Bronchial epithelial cell (primary cell): ENCODE measurements around the gene SNAP23. TPM values are rescaled to one million over a fixed set of nuclear protein-coding genes. Genes with fewer than 3 reads are reported as not detected.
A peak's percentile ranks its signal among the peaks of the same experiment; 100 is the strongest.
"Not testable (repeated sequence)": the region's sequence is repeated elsewhere in the genome, so short reads cannot be mapped to it uniquely, and the experiment has no call there.

Experiments
- DNase-seq: peaks from one replicate; pipeline ENCODE4 v3.0.0-alpha.2; 2010; ENCODE audit warnings: low read depth
- FAIRE-seq: peaks from 2 replicates; lab custom pipeline; 2011; peaks lifted over from hg19 to GRCh38; lab: Jason Lieb, UNC
- H3K27me3 ChIP-seq: 2 replicates; pipeline ENCODE4 v1.5.1; 2011; ENCODE audit warnings: low read length; ENCODE audit not compliant: control insufficient read depth, insufficient read depth
- H3K36me3 ChIP-seq: 2 replicates; pipeline ENCODE4 v1.5.1; 2011; ENCODE audit warnings: low read length; ENCODE audit not compliant: control insufficient read depth, insufficient read depth
- H3K4me3 ChIP-seq: 2 replicates; pipeline ENCODE4 v1.5.1; 2011; ENCODE audit warnings: mild to moderate bottlenecking, low read depth, low read length, control low read depth
- CTCF ChIP-seq: IDR thresholded peaks from 2 replicates; pipeline ENCODE4 v1.5.1; 2011; ENCODE audit warnings: mild to moderate bottlenecking, moderate library complexity, low read length, control low read depth, inconsistent platforms; ENCODE audit not compliant: insufficient read depth, severe bottlenecking
- total RNA-seq: library from RNA; depleted of rRNA; stranded (reverse); fragments of >200 nt; gene quantifications from 2 replicates; pipeline ENCODE4 v1.2.1, GENCODE V29; 2014

Gene SNAP23
- total RNA-seq, 1 donor from 2014 or later, result 58.2 TPM

GRCh38 chr15:42553554-42553953 lies 58.1 kb downstream of the SNAP23 start:
- DNase-seq (no peak), FAIRE-seq (no peak)
- no peaks in the 10 kb centered on the region for H3K27me3 ChIP-seq
- H3K4me3 ChIP-seq, result no peak overlapping the region
- no peaks in the 10 kb centered on the region for H3K36me3 ChIP-seq
- no peak for TF ChIP-seq CTCF

- H3K36me3 ChIP-seq, FAIRE-seq, H3K27me3 ChIP-seq, H3K4me3 ChIP-seq, DNase-seq: not testable (repeated sequence)
Observed at GRCh38 chr15:42556550-42557207, 61.2 kb downstream of the SNAP23 start.

- no peak for DNase-seq
- Histone ChIP-seq H3K27me3 (no peaks in the 10 kb centered on the region), H3K36me3 (peaks cover 5% of the 10 kb centered on the region), H3K4me3 (no peak overlapping the region)
- FAIRE-seq, result no peak
- no peak for TF ChIP-seq CTCF
Observed at GRCh38 chr15:42558739-42559138, 63.3 kb downstream of the SNAP23 start.

GRCh38 chr15:42575188-42576039 lies 80.0 kb downstream of the SNAP23 start, which contains the start of gene STARD9:
STARD9 (plus strand) TSS chr15:42575606; CDS start chr15:42575716, 110 bp downstream.
- no peak for FAIRE-seq
- TF ChIP-seq CTCF, result no peak

GRCh38 chr15:42576040-42576594 lies 80.7 kb downstream of the SNAP23 start:
- FAIRE-seq, result no peak

More at GRCh38 chr15:42575188-42576039, 80.0 kb downstream of the SNAP23 start, which contains the start of gene STARD9:
- Histone ChIP-seq H3K36me3 (no peaks in the 10 kb centered on the region), H3K4me3 (peak within 1 kb of the TSS; percentile 63), H3K27me3 (peaks cover 1% of the 10 kb centered on the region)
- DNase-seq, result peak; percentile 92

More at GRCh38 chr15:42576040-42576594, 80.7 kb downstream of the SNAP23 start:
- Histone ChIP-seq H3K4me3 (peak overlapping the region; percentile 63), H3K27me3 (peaks cover 1% of the 10 kb centered on the region), H3K36me3 (no peaks in the 10 kb centered on the region)
- DNase-seq, result no peak
- TF ChIP-seq CTCF, result no peak
